ENCODE results near the gene LAPTM4A.

LAPTM4A gene

DNA sequence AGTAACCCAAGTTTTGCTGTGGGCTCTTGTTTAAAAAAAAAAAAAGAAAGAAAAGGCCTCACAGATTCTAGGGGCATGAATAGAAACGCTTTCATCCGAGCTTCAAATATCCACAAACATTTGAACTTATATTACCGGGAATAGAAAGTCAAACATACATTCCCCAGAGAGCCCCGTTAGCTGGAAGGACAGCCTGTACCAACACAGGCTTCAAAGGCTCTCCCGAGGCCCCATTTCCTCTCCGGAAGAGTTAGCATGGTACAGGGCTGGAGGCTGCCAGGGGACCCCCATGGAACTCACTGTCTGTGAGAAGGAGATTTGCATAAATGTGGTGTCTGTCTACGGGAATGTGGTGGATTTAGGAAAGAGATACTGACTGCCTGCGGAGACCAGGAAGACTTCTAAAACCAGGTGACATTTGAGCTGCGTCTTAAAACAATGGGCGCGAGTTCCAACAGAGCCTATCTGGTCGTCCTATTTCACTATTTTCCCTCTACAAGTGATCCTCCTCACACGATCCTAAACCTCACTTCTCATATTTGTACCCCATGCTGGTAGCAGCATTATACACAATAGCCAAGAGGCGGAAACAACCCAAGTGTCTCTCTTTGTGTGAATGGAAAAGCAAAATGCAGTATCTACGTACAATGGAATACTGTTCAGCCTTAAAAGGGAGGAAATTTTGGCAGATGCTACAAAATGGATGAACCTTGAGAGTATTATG, 38.1 kb downstream of the LAPTM4A start:
- TF ChIP-seq EZH2phosphoT487 (IDR thresholded peaks at IDR 0.05; ENCODE audit: low read depth), result no peak
- TF ChIP-seq, protein P1, sequence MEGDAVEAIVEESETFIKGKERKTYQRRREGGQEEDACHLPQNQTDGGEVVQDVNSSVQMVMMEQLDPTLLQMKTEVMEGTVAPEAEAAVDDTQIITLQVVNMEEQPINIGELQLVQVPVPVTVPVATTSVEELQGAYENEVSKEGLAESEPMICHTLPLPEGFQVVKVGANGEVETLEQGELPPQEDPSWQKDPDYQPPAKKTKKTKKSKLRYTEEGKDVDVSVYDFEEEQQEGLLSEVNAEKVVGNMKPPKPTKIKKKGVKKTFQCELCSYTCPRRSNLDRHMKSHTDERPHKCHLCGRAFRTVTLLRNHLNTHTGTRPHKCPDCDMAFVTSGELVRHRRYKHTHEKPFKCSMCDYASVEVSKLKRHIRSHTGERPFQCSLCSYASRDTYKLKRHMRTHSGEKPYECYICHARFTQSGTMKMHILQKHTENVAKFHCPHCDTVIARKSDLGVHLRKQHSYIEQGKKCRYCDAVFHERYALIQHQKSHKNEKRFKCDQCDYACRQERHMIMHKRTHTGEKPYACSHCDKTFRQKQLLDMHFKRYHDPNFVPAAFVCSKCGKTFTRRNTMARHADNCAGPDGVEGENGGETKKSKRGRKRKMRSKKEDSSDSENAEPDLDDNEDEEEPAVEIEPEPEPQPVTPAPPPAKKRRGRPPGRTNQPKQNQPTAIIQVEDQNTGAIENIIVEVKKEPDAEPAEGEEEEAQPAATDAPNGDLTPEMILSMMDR (IDR thresholded peaks at IDR 0.05; ENCODE audit: low read depth, low read length), result no peak
- Histone ChIP-seq H3K9ac (ENCODE audit: low read length) (no peak overlapping the region), H3K4me3 (ENCODE audit: low read length) (no peak overlapping the region), H3K4me1 (ENCODE audit: low read length) (no peaks in the 10 kb centered on the region), H3K9me3 (ENCODE audit: insufficient read depth, low read length) (no peaks in the 10 kb centered on the region), H3K4me2 (ENCODE audit: low read length) (no peak overlapping the region), H4K20me1 (ENCODE audit: insufficient read depth, low read length) (no peaks in the 10 kb centered on the region), H3K36me3 (replicated peaks; ENCODE audit: low read depth, low read length) (no peaks in the 10 kb centered on the region), H3K79me2 (ENCODE audit: low read length) (no peaks in the 10 kb centered on the region), H2AFZ (ENCODE audit: low read depth, low read length) (no peak overlapping the region), H3K27ac (ENCODE audit: low read length) (no peak overlapping the region), H3K27me3 (ENCODE audit: low read depth, low read length) (peaks cover 4% of the 10 kb centered on the region)

GRCh38 chr2:20012282-20013125, 38.9 kb downstream of the LAPTM4A start, which contains the start of gene MATN3:
TSS of gene MATN3 (minus strand) at chr2:20012668. CDS start at chr2:20012631, 37 bp downstream.
- Histone ChIP-seq H3K9ac (ENCODE audit: low read length) (no peak within 1 kb of the TSS), H3K4me2 (ENCODE audit: low read length) (no peak within 1 kb of the TSS), H3K9me3 (ENCODE audit: insufficient read depth, low read length) (no peaks in the 10 kb centered on the region), H3K27me3 (ENCODE audit: low read depth, low read length) (peaks cover 4% of the 10 kb centered on the region), H3K27ac (ENCODE audit: low read length) (no peak within 1 kb of the TSS), H3K79me2 (ENCODE audit: low read length) (no peaks in the 10 kb centered on the region), H3K4me3 (ENCODE audit: low read length) (no peak within 1 kb of the TSS), H4K20me1 (ENCODE audit: insufficient read depth, low read length) (no peaks in the 10 kb centered on the region), H2AFZ (ENCODE audit: low read depth, low read length) (no peak within 1 kb of the TSS), H3K4me1 (ENCODE audit: low read length) (no peaks in the 10 kb centered on the region), H3K36me3 (replicated peaks; ENCODE audit: low read depth, low read length) (no peaks in the 10 kb centered on the region)
- TF ChIP-seq EZH2phosphoT487 (IDR thresholded peaks at IDR 0.05; ENCODE audit: low read depth), result no peak
- TF ChIP-seq, protein P1 (IDR thresholded peaks at IDR 0.05; ENCODE audit: low read depth, low read length), result no peak

DNA sequence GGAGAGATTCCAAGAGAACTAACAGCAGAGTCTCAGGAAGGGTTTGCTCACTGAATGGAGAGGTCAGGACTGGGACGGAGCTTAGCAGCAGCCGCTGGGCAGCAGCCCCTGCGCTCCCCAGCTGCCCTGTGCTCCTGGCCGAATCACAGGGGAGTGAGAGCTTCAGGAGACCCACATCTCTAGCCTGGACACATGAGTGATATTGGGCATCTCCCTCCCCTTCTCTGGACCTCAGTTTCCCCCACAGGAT, 39.5 kb downstream of the LAPTM4A start:
- H3K27ac ChIP-seq (ENCODE audit: low read length), result no peak overlapping the region
- H4K20me1 ChIP-seq (ENCODE audit: insufficient read depth, low read length), result no peaks in the 10 kb centered on the region
- no peaks in the 10 kb centered on the region for H3K79me2 ChIP-seq (ENCODE audit: low read length)
- no peak overlapping the region for H3K4me2 ChIP-seq (ENCODE audit: low read length)
- peaks cover 4% of the 10 kb centered on the region for H3K27me3 ChIP-seq (ENCODE audit: low read depth, low read length)
- H3K4me1 ChIP-seq (ENCODE audit: low read length), result no peaks in the 10 kb centered on the region
- no peaks in the 10 kb centered on the region for H3K36me3 ChIP-seq (replicated peaks; ENCODE audit: low read depth, low read length)
- no peak overlapping the region for H3K4me3 ChIP-seq (ENCODE audit: low read length)
- H3K9ac ChIP-seq (ENCODE audit: low read length), result no peak overlapping the region
- TF ChIP-seq, protein P1 (IDR thresholded peaks at IDR 0.05; ENCODE audit: low read depth, low read length), result no peak
- no peak for TF ChIP-seq EZH2phosphoT487 (IDR thresholded peaks at IDR 0.05; ENCODE audit: low read depth)
- H2AFZ ChIP-seq (ENCODE audit: low read depth, low read length), result no peak overlapping the region
- no peaks in the 10 kb centered on the region for H3K9me3 ChIP-seq (ENCODE audit: insufficient read depth, low read length)

GRCh38 chr2:20011276-20012031, 40.0 kb downstream of the LAPTM4A start:
- H3K79me2 ChIP-seq (ENCODE audit: low read length), result no peaks in the 10 kb centered on the region
- H4K20me1 ChIP-seq (ENCODE audit: insufficient read depth, low read length), result no peaks in the 10 kb centered on the region
- no peak for TF ChIP-seq EZH2phosphoT487 (IDR thresholded peaks at IDR 0.05; ENCODE audit: low read depth)
- TF ChIP-seq, protein P1 (IDR thresholded peaks at IDR 0.05; ENCODE audit: low read depth, low read length), result no peak
- H3K4me2 ChIP-seq (ENCODE audit: low read length), result no peak overlapping the region
- no peaks in the 10 kb centered on the region for H3K9me3 ChIP-seq (ENCODE audit: insufficient read depth, low read length)
- H2AFZ ChIP-seq (ENCODE audit: low read depth, low read length), result no peak overlapping the region
- H3K27me3 ChIP-seq (ENCODE audit: low read depth, low read length), result peaks cover 4% of the 10 kb centered on the region
- no peak overlapping the region for H3K9ac ChIP-seq (ENCODE audit: low read length)
- no peak overlapping the region for H3K4me3 ChIP-seq (ENCODE audit: low read length)
- no peaks in the 10 kb centered on the region for H3K36me3 ChIP-seq (replicated peaks; ENCODE audit: low read depth, low read length)
- H3K27ac ChIP-seq (ENCODE audit: low read length), result no peak overlapping the region
- H3K4me1 ChIP-seq (ENCODE audit: low read length), result no peaks in the 10 kb centered on the region

All from OCI-LY3 (cell line).